Cardiac fibroblast (primary cell): Measurements from ENCODE around the gene SBNO2.
"Not testable (repeated sequence)": the region's sequence is repeated elsewhere in the genome, so short reads cannot be mapped to it uniquely, and the experiment has no call there.

Source experiments
- DNase-seq, 2 donors: peaks; one replicate each; pipeline versions ENCODE4 v3.0.0 to v3.0.0-alpha.2; 2010; ENCODE audit warnings: low read depth in 2 of 2
- H3K4me3 ChIP-seq, 2 donors: replicated peaks in 1 of 2; 1 replicate in 1 of 2; 2 replicates in 1 of 2; pipeline ENCODE4 v1.5.1; 2011; ENCODE audit warnings: low read depth in 2 of 2, low read length in 2 of 2, mild to moderate bottlenecking in 2 of 2, moderate library complexity in 1 of 2
- CTCF ChIP-seq: IDR thresholded peaks from one replicate; pipeline ENCODE4 v1.5.1; 2011; ENCODE audit warnings: low read depth, mild to moderate bottlenecking, low read length, inconsistent platforms

Gene SBNO2

GRCh38 chr19:1206150-1206863 is 32.2 kb upstream of the SBNO2 start:
- H3K4me3 ChIP-seq, result peak overlapping the region; percentile 71 to 76
- peak in 1 of 2 donors; percentile 16 for DNase-seq
- no peak for TF ChIP-seq CTCF

GRCh38 chr19:1205114-1206099 is 31.3 kb upstream of the SBNO2 start, which contains the start of gene STK11:
Gene STK11, plus strand, starts transcription at chr19:1205778. Its CDS starts 1,136 bp downstream, at chr19:1206914.
- H3K4me3 ChIP-seq, result peak within 1 kb of the TSS; percentile 71 to 76
- no peak for TF ChIP-seq CTCF
- peak; percentile 97 to 99 for DNase-seq

DNA sequence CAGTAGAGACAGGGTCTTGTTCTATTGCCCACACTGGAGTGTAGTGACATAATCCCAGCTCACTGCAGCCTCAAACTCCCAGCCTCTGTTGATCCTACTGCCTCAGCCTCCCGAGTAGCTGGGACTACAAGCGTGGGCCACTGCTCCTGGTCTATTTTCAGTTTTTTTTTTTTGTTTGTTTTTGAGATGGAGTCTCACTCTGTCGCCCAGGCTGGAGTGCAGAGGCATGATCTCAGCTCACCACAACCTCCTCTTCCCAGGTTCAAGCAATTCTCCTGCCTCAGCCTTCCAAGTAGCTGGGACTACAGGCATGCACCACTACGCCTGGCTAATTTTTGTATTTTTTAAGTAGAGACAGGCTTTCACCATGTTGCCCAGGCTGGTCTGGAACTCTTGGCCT is 26.5 kb upstream of the SBNO2 start:
- not testable (repeated sequence) for DNase-seq, H3K4me3 ChIP-seq

DNA sequence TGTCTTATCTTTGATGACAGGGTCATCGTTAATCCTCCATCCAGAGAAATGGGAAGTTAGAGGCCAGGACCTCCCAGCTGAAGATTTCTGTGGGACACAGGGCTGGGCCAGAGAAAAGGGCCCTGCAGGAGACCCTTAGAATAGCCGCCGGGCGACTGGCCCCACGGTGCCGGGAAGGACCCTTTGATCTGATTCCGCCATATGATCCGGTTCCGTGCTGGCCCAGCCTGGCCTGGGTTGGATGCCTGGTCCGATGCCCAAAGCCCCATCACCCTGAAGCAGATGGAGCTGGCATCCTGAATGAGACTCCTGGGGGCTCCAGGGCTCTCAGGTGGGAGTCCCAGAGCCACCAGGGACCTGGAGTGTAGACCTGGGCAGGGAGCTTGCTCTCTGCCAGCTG is 25.5 kb upstream of the SBNO2 start:
- no peak for TF ChIP-seq CTCF
- DNase-seq, result no peak
- no peak overlapping the region for H3K4me3 ChIP-seq

DNA sequence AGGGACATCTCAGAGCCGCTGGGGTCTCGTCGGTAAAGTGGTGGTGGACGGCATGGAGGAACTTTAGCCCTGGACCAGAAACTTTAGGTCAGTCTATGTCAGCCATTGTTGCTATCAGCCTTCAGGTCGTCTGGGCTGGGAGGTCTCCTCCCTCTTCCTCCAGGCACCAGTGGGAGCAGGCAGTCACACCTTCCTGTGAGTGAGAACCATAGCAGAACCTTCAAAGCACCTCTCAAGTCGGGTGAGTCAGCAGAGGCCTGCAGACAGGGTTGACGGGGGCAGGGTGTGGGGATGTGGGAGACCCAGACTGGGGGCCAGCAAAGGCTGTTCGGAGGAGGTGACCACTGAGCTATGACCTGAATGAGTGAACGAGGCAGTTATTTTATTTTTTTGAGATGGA is 15.4 kb upstream of the SBNO2 start:
- no peak for TF ChIP-seq CTCF
- H3K4me3 ChIP-seq, result no peak overlapping the region
- no peak for DNase-seq

- no peak for DNase-seq
- TF ChIP-seq CTCF, result no peak
- H3K4me3 ChIP-seq, result no peak overlapping the region
Measured at GRCh38 chr19:1183543-1184172, 9.6 kb upstream of the SBNO2 start.

- DNase-seq, result no peak
- TF ChIP-seq CTCF, result no peak
- H3K4me3 ChIP-seq, result no peak overlapping the region
Measured at GRCh38 chr19:1182727-1183126, 8.7 kb upstream of the SBNO2 start.
